GM19395 (cell line): ENCODE measurements around the gene PRXL2A.
A peak's percentile ranks its signal among the peaks of the same experiment; 100 is the strongest.

Experiments used
- ATAC-seq: cut with Tn5 transposase; IDR thresholded peaks from one replicate; pipeline ENCODE4 v1.9.1; 2021; ENCODE audit warnings: mild to moderate bottlenecking, moderate library complexity; ENCODE audit not compliant: unreplicated experiment

PRXL2A gene

DNA sequence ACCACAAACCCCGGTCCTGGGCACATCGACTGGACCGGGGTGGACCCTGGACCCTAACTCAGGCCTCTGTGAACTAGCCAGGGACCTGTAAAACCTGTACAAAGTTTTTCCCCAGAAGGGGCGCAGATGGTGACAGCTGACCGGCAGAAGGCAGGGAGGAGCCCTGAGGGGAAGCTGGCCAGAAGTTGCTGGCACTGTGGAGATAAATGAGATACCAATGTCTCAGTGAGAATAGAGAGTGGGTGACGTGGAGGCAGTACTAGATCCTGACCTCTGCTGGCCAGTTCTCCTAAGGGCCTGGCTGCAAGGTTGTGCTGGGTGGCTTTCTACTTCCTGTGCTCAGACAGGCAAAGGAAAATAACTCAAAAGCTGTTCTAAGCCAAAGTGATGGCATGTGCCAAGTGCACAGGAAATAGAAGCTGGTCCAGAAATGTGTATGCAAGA is 35.2 kb downstream of the PRXL2A start:
- ATAC-seq, result no peak

DNA sequence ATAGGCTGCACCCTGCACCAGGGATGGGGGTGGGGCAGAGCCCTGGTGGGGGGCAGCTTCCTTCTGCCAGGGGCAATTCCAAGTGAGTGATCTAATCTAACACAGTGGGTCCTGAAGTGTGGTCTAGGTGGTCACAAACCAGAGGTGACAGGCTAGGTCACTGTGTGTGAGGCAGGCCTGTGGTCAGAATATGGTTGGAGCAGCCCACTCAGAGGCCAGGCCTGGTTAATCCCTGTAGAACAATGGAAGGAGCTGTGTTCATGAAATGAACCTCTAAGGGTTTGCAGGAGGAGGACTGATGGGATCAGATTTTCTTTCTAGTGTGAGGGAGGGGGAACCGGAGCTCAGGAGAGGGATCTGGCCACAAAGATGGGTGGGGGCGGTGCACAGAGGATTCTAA is 35.8 kb downstream of the PRXL2A start:
- no peak for ATAC-seq

DNA sequence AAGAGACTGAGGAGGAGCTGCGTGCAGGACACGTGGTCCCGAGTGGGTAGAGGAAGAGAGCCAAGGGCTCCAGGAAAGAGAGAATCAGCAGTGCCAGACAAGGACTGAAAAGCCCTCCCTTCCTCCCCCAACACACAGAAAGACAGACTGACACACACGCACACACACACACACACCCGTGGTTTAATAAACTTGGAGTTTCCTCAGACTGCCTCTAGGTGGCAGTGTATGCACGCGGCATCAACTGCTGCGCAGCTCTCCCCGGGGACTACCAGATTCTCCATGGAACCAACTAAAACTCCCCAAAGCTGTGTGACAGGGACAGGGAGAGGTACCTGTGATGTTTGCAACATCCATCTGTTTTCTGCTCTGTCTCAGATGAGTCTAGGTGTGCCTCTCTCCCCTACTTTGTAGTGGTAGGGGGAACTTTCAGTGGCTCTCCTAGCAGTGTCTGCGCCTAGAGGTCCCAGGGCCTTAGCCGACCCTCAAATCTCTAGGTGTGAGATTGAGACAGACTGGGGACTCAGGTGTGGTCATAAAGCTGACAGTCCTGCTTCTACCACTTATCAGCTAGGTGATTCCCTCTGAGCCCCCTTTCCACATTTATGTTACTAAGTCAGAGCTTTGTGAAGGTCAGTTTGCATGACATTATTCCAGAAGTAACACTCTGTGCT is 36.4 kb downstream of the PRXL2A start:
- peak; percentile 85 for ATAC-seq

DNA sequence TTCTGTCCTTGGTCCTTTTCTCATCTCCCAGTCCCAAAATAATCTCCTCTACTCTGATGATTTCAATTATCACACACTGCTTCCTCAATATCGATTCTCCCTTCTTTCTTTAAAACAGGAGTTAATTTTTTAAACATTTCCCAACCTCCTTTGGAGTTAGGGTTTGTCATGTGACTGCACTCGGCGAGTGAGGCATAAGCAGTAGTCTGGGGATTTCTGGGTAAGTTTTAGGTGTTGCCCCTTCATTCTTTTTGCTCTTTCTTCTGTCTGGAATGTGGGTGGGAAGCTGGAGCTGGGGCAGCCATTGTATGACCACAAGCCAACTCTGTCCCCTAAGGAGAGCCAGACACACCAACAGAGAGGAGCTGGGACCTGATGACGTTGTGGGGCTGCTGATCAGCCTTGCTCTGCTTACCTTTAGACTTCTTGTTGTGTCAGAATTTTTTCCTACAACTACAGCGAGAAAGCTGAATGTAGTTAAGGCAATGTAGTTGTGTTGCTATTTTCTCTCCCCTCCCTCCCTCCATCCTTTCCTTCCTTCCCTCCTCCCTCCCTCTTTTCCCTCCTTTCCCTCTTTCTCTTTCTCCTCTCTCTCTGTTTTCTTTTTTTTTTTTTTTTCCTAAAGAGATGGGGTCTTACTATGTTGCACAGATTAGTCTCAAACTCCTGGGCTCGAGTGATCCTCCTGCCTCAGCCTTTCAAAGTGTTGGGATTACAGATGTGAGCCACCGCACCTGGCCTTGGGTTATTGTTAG is 39.3 kb downstream of the PRXL2A start:
- no peak for ATAC-seq

DNA sequence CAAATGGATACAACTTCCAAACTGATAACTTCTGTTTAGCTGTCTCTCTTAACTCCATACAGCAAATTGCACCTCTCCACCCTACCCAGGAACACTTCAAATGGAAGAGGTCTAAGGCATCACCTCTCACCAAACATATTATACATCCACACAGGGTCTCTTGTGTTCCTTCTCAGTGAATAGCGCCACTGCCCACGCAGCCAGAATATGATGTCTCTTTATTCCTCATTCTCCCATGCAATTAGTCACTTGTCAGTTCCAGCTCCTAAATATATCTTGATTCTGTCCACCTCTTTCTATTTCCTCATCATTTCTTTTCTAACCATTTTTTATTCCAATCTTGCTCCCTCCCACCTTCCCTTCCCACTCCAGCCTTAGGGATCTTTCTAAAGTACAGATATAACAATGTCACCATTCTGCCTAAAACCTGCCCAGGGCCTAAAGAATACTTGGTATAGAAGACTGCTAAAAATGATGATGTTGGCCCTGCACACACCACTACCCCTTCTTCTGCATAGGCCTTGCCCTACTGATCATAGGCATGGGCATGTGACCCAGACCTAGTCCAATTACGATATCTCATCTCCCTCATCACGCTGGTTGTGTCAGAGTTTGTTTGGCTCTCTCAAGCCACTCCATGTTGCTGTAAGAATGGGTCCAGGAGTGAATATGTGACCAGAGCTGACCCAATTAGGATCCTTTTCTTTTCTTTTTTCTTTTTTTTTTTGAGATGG is 40.0 kb downstream of the PRXL2A start:
- ATAC-seq, result no peak

DNA sequence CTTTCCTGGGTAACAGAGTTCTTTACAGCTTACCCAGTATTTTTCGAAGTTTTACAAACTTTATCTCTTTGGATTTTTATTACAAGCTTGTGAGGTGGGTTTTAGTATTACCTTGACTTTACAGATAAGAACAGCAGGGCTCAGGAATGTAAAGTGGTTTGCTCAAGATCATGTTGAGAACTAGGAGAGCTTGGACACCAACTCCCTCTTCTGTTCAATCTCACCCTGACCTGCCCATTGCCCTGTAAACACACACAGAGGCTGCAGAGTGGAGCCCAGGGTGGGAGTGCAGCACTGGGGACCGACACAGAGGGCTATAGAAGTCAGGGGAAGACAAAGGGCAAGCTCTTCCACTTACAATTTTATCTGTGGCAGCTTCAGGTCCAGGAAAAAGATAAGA is 41.2 kb downstream of the PRXL2A start:
- ATAC-seq, result no peak

DNA sequence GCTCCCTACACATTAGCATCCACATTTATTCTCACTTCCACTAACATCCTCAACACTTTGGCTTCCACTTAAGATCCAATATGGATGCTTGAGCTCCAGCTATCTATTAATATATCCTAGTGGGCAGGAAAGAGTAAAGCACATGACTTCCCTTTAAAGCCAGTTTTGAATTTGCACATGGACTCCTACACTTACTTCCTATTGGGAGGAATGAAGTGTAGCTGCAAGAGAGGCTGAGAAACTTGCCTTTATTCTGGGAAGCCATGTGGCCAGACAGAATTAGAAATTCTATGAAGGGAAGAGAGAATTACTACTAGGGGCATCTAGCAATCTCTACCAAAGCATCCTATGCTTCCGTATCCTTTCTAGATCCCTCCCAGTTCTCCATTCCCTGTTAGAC is 42.8 kb downstream of the PRXL2A start:
- no peak for ATAC-seq

DNA sequence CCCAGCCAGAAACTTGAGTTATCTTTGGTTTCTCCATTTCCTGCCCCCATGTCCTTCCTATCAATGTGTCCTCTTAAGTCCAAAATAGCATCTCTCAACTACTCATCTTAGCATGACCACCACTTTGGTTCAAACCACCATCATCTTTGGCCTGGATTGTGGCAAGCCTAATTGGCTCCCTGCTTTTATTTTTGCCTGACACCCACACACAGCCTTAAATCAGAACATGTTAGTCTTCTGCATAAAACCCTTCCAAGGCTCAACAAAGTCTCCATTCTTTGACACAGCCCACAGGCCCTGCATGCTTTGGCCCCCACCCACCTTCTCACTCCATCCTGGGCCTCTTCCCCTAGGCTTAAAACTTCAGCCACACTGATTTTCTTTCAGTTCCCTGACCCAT is 43.7 kb downstream of the PRXL2A start:
- ATAC-seq, result no peak

DNA sequence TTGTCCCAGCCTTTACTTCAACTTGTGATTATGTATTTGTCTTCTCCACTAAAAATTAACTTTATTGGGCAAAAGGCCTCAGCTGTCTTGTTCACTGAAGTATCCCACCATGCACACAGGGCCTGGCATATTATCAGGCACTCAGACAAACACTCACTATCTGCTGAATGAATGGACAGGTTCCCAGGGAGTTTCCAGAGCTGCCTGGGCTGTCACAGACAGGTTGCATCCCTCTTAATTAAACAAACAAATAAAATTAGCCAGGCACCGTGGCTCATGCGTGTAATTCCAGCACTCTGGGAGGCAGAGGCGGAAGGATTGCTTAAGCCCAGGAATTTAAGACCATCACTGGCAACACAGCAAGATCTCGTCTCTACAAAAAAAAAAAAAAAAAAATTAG is 44.3 kb downstream of the PRXL2A start:
- no peak for ATAC-seq

DNA sequence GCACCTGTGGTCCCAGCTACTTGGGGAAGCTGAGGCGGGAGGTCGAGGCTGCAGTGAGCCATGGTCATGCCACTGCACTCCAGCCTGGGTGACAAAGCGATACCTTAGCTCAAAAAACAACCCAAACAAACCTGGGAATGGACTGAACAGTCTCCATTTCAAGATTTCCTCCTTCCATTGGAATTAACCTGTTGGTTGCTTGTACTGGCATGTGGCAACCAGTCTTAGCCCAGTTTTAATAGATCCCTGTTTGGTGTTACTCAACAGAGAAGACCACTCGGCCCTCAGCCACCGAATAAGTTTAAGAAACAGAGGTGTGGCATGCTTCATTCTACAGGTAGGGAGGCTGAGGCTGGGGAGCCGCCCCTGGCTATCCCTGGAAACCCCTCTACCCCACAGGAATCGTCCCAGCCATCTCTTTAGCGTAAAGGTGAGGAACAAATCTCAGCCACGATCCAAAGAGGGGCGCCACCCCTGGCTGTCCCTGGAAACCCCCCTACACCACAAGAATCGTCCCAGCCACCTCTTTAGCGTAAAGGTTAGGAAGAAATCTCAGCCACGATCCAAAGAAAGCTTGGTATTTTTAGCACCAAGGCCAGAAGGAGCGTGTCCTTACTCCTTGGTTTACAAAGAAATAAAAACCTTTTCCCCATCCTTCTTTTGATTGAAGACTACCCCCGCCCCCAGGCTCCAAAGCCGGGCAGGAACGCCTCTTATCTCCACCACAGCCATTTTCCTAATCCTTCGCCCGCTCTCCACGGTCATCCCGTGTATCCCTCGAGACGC is 44.9 kb downstream of the PRXL2A start:
- ATAC-seq, result no peak

DNA sequence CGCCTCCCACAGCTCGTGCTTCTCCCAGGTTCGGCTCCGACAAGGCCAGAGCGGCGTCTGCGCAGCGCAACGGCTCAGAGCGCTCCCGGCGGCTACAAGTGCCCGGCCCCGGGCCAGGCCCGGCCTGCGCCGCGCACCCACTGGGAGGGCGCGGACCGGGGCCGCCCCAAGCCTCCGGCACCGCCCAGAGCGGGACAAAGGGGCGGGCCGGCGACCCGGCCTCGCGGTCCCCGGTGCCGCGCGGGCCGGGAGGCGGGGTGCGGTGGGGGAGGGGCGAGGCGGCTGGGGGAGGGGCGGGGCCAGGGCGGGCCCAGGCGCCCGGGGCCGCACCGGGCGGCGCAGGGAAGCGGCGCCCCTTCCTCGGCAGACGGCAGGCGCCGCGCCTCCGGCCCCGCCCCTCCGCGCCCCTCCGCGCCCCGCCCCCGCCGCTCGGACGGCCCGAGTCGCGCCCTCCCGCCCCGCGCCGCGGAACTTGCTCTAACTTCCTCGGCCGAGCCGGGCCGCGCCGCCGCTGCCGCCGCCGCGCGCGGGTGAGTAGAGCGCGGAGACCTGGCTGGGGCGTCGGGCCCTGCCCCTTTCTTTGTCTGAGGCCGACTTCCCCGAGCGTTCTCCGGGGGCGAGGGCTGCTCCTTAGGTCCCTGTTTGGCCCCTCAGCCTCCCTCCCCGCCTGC is 45.6 kb downstream of the PRXL2A start, which contains the start of gene TSPAN14:
TSS of gene TSPAN14 (plus strand) at position 469 of the 671 bp plus-strand sequence. CDS start 34,924 bp downstream, outside the sequence.
- ATAC-seq, result peak; percentile 51

DNA sequence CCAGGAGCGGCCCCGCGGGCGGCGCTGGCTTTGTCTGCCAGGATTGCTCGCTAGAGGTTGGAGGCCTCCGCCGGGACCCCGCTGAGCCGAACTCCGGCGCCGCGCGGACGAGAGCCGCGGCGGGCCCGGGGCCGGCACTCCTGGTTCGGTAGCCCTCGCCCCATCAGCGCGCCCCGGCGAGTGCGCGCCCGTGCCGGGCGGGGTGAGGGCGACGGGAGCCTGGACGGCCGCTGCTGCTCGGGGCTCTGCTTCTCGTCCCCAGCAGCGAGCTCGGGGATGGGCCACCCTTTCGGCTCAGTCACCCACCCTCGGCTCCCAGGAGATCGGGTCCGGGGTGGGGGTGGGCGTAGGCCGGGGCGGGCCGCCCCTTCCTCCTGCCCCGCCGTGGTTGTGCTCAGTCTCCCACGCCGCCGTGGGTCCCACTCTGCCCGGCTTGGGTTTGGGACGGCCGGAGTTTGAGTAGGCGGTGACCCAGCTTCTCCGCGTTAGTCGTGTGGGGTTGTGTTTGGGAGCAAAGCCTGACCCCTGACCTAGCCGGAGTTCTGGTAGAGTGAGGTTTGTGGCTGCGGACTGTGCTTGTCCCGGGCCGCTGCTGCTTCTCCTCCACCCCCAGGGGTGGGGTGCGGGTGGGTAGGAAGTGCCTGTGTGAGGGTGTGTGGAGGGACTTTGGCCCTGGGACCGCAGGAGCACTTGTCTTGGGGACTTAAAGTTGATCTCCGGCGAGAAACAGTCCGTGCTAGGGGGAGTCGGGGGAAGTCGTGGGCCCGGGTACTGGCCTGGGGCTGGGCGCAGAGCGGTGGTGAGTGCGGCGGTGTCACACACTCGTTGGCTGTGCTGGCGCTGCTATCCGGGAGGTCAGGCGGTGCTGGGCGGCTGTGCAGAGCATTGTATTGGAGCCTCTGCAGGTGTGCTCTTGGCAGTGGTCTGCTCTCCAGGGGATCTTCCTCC is 46.4 kb downstream of the PRXL2A start:
- ATAC-seq, result peak; percentile 27

DNA sequence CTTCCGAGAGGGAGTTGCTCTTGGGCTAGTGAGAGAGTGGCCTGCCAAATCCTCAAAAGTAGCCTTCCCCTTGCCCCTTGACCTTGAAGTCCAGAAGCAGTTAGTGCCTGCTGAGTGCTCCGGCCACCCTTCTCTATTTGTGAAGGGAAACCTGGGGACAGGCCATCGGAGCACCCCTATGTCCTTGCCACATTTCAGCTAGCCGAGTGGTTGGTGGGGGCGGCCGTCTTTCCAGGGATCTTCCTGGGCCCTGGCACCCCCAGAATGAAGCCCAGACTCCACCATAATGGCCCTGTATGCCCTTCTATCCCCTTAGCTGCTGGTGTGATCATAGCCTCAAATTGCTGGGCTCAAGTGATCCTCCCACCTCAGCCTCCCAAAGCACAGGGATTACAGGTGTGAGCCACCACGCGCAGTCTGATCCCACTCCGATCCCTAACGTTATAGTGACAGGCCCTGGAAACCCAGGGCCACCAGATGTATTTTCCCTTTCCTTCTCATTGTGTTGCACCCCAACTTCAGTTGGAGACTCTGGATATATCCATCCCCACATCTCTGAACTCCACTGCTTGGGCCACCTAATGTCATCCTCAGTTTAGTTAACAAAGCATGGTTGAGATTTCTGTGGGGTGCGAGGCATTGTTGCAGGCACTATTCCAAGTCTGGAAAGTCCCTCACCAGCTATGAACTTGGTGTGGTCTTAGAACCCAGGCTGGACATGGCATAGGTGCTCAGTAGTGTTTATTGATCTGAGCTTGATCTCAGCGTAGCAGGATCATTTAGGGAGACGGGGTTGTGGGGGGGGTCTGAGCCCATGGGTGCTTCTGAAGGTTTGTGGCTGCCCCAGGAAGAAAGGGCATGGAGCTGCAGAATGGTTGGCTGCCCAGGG is 47.4 kb downstream of the PRXL2A start:
- ATAC-seq, result no peak

DNA sequence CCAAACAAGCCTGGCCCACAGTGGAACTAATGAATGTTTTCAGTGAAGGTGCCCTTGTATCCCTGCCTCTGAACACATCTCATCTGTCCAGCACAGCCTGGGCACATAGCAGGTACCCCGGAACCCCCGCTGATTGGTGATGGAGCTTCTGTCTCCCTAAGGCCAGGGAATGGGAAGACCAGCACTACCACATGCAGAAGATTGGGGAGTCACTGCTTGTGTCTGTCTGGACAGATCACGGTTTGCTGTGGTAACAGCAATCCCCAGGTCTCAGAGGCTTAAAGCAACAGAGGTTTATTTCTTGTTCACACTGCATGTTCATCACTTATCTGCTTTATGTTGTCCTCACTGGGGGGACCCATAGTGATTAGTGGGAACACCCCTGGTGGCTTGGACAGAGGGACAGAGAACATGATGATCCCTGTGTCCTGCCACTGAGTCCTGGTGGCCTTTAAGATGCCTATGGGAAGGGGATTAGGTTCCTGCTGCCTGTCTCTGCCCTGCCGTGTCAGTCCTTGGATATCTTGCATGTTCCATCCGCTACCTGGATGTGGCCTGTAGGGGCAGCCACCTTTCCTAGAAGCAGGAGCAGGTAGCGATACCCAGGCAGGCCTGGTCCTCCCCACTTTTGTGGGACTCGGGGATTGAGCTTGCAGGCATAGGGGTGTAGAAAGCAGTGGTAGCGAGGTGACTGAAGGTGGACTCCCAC is 49.4 kb downstream of the PRXL2A start:
- no peak for ATAC-seq

DNA sequence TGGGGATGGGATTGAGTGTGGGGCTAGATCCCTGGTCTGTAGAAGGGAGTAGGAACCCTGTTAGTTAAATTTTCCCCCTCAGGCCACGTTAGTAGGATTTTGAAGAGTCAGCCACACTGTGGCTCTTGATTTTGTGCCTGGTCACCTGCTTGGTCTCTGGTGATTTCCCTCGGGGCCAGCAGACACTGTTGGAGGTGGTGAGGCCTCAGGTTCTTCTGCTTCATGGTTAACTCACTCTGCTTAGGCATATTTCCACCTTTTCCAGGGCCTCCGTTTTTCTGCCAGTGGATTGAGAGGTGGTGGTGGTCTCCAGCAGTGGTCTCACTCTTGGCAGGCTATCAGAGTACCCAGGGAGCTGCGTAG is 49.9 kb downstream of the PRXL2A start:
- no peak for ATAC-seq

DNA sequence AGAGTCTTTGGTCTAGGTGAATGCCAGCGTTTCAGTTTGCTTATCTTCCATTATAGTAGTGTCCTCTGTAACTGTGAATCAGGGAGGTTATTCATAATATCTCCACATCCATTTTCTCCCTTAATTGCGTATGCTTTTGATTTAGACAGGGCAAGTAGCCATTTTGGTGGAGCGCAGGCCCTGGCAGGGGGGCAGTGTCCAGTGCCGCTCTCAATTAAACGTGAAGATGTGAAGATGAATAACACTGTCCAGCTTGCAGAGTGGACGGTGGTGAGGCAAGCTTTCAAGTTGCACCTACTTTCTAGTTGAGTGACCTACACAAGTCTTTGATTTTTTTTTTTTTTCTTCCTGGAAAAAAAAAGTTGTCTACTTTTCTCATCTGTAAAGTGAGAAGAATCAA is 50.3 kb downstream of the PRXL2A start:
- ATAC-seq, result no peak

DNA sequence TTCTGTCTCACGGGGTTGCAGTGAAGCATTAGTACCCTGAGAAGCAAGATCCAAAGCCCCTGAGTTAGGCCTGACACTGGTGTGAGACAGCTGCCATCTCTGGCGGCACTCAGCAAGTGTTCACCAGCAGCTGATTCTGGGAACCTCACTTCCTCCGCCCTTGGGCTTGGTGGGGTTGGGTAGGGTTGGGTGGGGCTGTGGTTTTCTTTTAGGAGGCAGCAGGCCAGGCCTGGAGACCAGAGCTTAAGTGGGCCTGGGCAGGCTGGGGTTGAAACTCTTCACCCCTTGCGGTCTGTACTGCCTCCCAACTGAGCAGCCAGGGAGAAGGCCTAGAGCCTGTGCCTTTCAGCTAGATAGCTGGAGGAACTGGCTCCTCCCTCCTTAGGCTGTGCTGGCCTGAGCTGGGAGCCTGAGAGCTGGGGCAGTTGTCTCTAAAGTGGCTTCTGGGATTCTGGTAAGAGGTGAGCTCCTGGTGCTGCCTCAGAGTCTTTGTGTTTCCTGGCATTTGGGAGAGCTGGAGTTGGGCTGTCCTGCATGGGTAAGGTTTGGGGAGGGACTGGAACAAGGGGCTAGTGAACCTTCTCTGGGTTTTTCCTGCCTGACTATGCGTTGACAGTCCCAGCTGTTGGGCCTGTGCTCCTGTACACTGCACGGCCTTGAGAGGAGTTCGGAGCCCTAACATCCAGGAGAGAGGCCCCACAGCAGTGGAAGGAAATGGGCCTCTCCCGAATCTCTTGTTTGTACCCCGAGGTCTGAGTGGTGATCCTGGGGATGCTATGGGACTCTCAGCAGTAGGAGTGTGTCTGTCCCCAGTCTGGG is 50.9 kb downstream of the PRXL2A start:
- ATAC-seq, result peak; percentile 55
